HEK293 (cell line): ENCODE measurements around the gene HECTD3.

ENCODE experiments used
- CTCF ChIA-PET: fragments of 350-600 bp; formaldehyde crosslinking; extraction: SDS; loops from one replicate; lab custom pipeline; 2021; ENCODE audit warnings: antibody characterized with exemption; lab: Yijun Ruan, JAX
- POLR2A ChIA-PET: fragments of 300-600 bp; formaldehyde crosslinking; extraction: SDS; loops from one replicate; lab custom pipeline; 2020; ENCODE audit warnings: antibody characterized with exemption, inconsistent platforms; lab: Yijun Ruan, JAX
- H3K27ac ChIP-seq: fragments of 200-500 bp; sonication (Bioruptor generic); 2 replicates; pipeline ENCODE4 v1.5.1; 2014; ENCODE audit warnings: low read depth, low read length, control low read depth, inconsistent platforms; ENCODE audit errors: extremely low read depth
- H3K36me3 ChIP-seq, 2 experiments: fragments of 200-500 bp in 1 of 2; sonication (Bioruptor generic) in 1 of 2; 1 replicate in 1 of 2; 2 replicates in 1 of 2; pipeline ENCODE4 v1.5.1; 2014 to 2017; ENCODE audit warnings: inconsistent platforms in 2 of 2, low read length in 2 of 2; ENCODE audit not compliant: control insufficient read depth in 2 of 2, insufficient read depth in 1 of 2
- H3K4me1 ChIP-seq: fragments of 200-500 bp; sonication (Bioruptor generic); 2 replicates; pipeline ENCODE4 v1.5.1; 2014; ENCODE audit warnings: mild to moderate bottlenecking, low read length, inconsistent platforms; ENCODE audit not compliant: control insufficient read depth, insufficient read depth
- H3K4me3 ChIP-seq: 2 replicates; pipeline ENCODE4 v1.5.1; 2011; ENCODE audit warnings: low read depth, mild to moderate bottlenecking, control low read depth, low read length, moderate library complexity
- H3K9me3 ChIP-seq: fragments of 200-500 bp; sonication (Bioruptor generic); 2 replicates; pipeline ENCODE4 v1.5.1; 2014; ENCODE audit warnings: low read depth, low read length, inconsistent platforms; ENCODE audit not compliant: control insufficient read depth, insufficient read depth
- BCL6B ChIP-seq: fragments of 450-650 bp; formaldehyde crosslinking; IDR thresholded peaks from 2 replicates; pipeline ENCODE4 v1.5.1; 2017; ENCODE audit warnings: missing biosample characterization, missing genetic modification characterization
- CTCF ChIP-seq: fragments of 450-650 bp; formaldehyde crosslinking; IDR thresholded peaks from 2 replicates; pipeline ENCODE4 v1.5.1; 2016; ENCODE audit warnings: missing biosample characterization, missing genetic modification characterization
- MYNN ChIP-seq: fragments of 450-650 bp; formaldehyde crosslinking; IDR thresholded peaks from 2 replicates; pipeline ENCODE4 v1.5.1; 2016; ENCODE audit warnings: missing biosample characterization, missing genetic modification characterization, borderline replicate concordance
- PRDM10 ChIP-seq: fragments of 450-650 bp; formaldehyde crosslinking; IDR thresholded peaks from 2 replicates; pipeline ENCODE4 v1.5.1; 2016; ENCODE audit warnings: missing biosample characterization, missing genetic modification characterization
- REST ChIP-seq: fragments of 450-650 bp; formaldehyde crosslinking; IDR thresholded peaks from 2 replicates; pipeline ENCODE4 v1.5.1; 2016; ENCODE audit warnings: missing biosample characterization, missing genetic modification characterization
- ZBTB1 ChIP-seq: fragments of 450-650 bp; formaldehyde crosslinking; IDR thresholded peaks from 2 replicates; pipeline ENCODE4 v1.5.1; 2016; ENCODE audit warnings: missing biosample characterization, missing genetic modification characterization
- ZBTB10 ChIP-seq: fragments of 450-650 bp; formaldehyde crosslinking; IDR thresholded peaks from 2 replicates; pipeline ENCODE4 v1.5.1; 2016; ENCODE audit warnings: missing biosample characterization, missing genetic modification characterization
- ZBTB17 ChIP-seq: fragments of 450-650 bp; formaldehyde crosslinking; IDR thresholded peaks from 2 replicates; pipeline ENCODE4 v1.5.1; 2016; ENCODE audit warnings: missing biosample characterization, missing genetic modification characterization
- ZBTB48 ChIP-seq: fragments of 450-650 bp; formaldehyde crosslinking; IDR thresholded peaks from 2 replicates; pipeline ENCODE4 v1.5.1; 2016; ENCODE audit warnings: missing biosample characterization, missing genetic modification characterization
- ZNF10 ChIP-seq: fragments of 450-650 bp; formaldehyde crosslinking; IDR thresholded peaks from 2 replicates; pipeline ENCODE4 v1.5.1; 2017; ENCODE audit warnings: missing biosample characterization, missing genetic modification characterization
- ZNF2 ChIP-seq: fragments of 450-650 bp; formaldehyde crosslinking; IDR thresholded peaks from 2 replicates; pipeline ENCODE4 v1.5.1; 2016; ENCODE audit warnings: missing biosample characterization, missing genetic modification characterization
- ZNF274 ChIP-seq, 2 experiments: fragments of 200-500 bp in 1 of 2; fragments of 450-650 bp in 1 of 2; sonication (Bioruptor generic) in 1 of 2; formaldehyde crosslinking in 1 of 2; IDR thresholded peaks; 2 replicates each; pipeline versions ENCODE4 v1.5.1 to v1.6.1; 2014 to 2016; ENCODE audit warnings: borderline replicate concordance in 1 of 2, inconsistent platforms in 1 of 2, low read length in 1 of 2, missing biosample characterization in 1 of 2, missing genetic modification characterization in 1 of 2
- ZNF416 ChIP-seq: fragments of 450-650 bp; formaldehyde crosslinking; IDR thresholded peaks from 2 replicates; pipeline ENCODE4 v1.5.1; 2016; ENCODE audit warnings: missing biosample characterization, missing genetic modification characterization
- ZNF560 ChIP-seq: fragments of 450-650 bp; formaldehyde crosslinking; IDR thresholded peaks from 2 replicates; pipeline ENCODE4 v1.5.1; 2017; ENCODE audit warnings: missing biosample characterization, missing genetic modification characterization, borderline replicate concordance
- ZNF596 ChIP-seq: fragments of 450-650 bp; IDR thresholded peaks from 2 replicates; pipeline ENCODE4 v1.5.0; 2018; ENCODE audit warnings: missing biosample characterization, mild to moderate bottlenecking, missing genetic modification characterization, moderate library complexity
- ZNF600 ChIP-seq: fragments of 450-650 bp; formaldehyde crosslinking; IDR thresholded peaks from 2 replicates; pipeline ENCODE4 v1.5.1; 2016; ENCODE audit warnings: missing biosample characterization, missing genetic modification characterization
- ZNF624 ChIP-seq: fragments of 450-650 bp; formaldehyde crosslinking; IDR thresholded peaks from 2 replicates; pipeline ENCODE4 v1.5.1; 2017; ENCODE audit warnings: missing biosample characterization, missing genetic modification characterization
- ZNF645 ChIP-seq: fragments of 450-650 bp; formaldehyde crosslinking; IDR thresholded peaks from 2 replicates; pipeline ENCODE4; 2016; ENCODE audit warnings: missing biosample characterization, missing genetic modification characterization
- ZNF654 ChIP-seq: fragments of 450-650 bp; formaldehyde crosslinking; IDR thresholded peaks from 2 replicates; pipeline ENCODE4 v1.5.1; 2016; ENCODE audit warnings: low read depth, missing biosample characterization, missing genetic modification characterization
- ZSCAN16 ChIP-seq: fragments of 450-650 bp; formaldehyde crosslinking; IDR thresholded peaks from 2 replicates; pipeline ENCODE4 v1.5.1; 2016; ENCODE audit warnings: missing biosample characterization, missing genetic modification characterization

HECTD3 gene

GRCh38 chr1:45018599-45019230 is 7.6 kb upstream of the HECTD3 start:
- peaks cover 0 to 28% of the 10 kb centered on the region in 2 experiments; a peak in 1 of 3 replicates for H3K36me3 ChIP-seq
- H3K27ac ChIP-seq = no peak overlapping the region
- H3K4me1 ChIP-seq = no peaks in the 10 kb centered on the region
- H3K9me3 ChIP-seq = no peaks in the 10 kb centered on the region
- ChIA-PET CTCF (interaction anchor here (0.5 to 12.0 kb wide), 18 partner anchors 11 to 551 kb away, joined by 3 to 304 read pairs (median 3); partner anchors contain the start of genes EIF2B3 and TESK2), POLR2A (interaction anchor here (0.6 to 1.5 kb wide), 2 partner anchors 187 to 285 kb away, joined by 3 to 8 read pairs; partner anchors contain the start of gene ZSWIM5)
- no peak overlapping the region for H3K4me3 ChIP-seq
- TF ChIP-seq ZBTB10 (tag by site-specific recombination) (no peak), PRDM10 (tag by site-specific recombination) (peak; percentile 23; the same call in 1 of the 2 replicates), ZBTB17 (tag by site-specific recombination) (peak; percentile 59), REST (tag by site-specific recombination) (no peak), ZNF624 (no peak), ZNF416 (tag by site-specific recombination) (no peak), MYNN (tag by site-specific recombination) (no peak), ZNF600 (tag by site-specific recombination) (no peak), ZSCAN16 (tag by site-specific recombination) (no peak), CTCF (peak; percentile 76), BCL6B (tag by site-specific recombination) (no peak), ZBTB1 (tag by site-specific recombination) (no peak), ZNF274 (IDR thresholded peaks at IDR 0.05; ENCODE audit: low read length) (no peak), ZNF274 (tag by site-specific recombination; IDR thresholded peaks at IDR 0.05; ENCODE audit: borderline replicate concordance) (no peak), ZNF596 (tag by site-specific recombination) (no peak), ZNF654 (tag by site-specific recombination) (peak; percentile 40), ZNF10 (tag by site-specific recombination) (no peak), ZNF645 (tag by site-specific recombination) (no peak), ZNF560 (no peak), ZNF2 (peak; percentile 41; the same call in 1 of the 2 replicates), ZBTB48 (tag by site-specific recombination) (no peak)
